ENCODE results near the gene XKR7.

The XKR7 gene

DNA sequence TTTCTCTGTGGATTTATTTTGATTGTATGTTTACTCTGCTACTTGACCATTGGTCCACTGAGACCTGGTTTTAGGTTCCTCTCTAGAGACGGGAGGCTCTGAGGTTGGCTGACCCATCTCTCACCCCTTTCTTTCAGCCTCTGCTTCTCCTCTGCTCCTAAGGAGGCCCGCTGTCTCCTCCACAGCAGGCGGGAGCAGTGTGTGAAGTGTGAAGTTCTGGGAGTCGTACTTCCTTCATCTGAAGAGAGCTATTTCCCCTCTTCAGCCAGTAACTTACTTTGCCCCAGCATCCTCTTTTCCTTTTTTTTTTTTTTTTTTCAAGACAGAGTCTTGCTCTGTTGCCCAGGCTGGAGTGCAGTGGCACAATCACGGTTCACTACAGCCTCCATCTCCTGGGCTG lies 37.2 kb upstream of the XKR7 start:
- TF ChIP-seq, protein P1, sequence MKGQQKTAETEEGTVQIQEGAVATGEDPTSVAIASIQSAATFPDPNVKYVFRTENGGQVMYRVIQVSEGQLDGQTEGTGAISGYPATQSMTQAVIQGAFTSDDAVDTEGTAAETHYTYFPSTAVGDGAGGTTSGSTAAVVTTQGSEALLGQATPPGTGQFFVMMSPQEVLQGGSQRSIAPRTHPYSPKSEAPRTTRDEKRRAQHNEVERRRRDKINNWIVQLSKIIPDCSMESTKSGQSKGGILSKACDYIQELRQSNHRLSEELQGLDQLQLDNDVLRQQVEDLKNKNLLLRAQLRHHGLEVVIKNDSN (IDR thresholded peaks at IDR 0.05), result no peak
- TF ChIP-seq EGR1 (IDR thresholded peaks at IDR 0.05) (no peak), TCF12 (IDR thresholded peaks at IDR 0.05; ENCODE audit: low read depth) (no peak), CREB1 (IDR thresholded peaks at IDR 0.05; ENCODE audit: low read depth) (no peak), YY1 (IDR thresholded peaks at IDR 0.05; ENCODE audit: low read depth) (no peak), FOXM1 (IDR thresholded peaks at IDR 0.05; ENCODE audit: borderline replicate concordance, low read depth) (no peak), TAF1 (IDR thresholded peaks at IDR 0.05; ENCODE audit: low read depth) (no peak), TEAD4 (IDR thresholded peaks at IDR 0.05) (no peak), RAD21 (IDR thresholded peaks at IDR 0.05; ENCODE audit: low read depth) (no peak), ZBTB7A (IDR thresholded peaks at IDR 0.05; ENCODE audit: low read depth) (no peak), CEBPB (IDR thresholded peaks at IDR 0.05) (no peak), EP300 (IDR thresholded peaks at IDR 0.05; ENCODE audit: borderline replicate concordance) (no peak)
- TF ChIP-seq, protein P2, sequence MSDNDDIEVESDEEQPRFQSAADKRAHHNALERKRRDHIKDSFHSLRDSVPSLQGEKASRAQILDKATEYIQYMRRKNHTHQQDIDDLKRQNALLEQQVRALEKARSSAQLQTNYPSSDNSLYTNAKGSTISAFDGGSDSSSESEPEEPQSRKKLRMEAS (IDR thresholded peaks at IDR 0.05), result no peak
- TF ChIP-seq, protein P3, sequence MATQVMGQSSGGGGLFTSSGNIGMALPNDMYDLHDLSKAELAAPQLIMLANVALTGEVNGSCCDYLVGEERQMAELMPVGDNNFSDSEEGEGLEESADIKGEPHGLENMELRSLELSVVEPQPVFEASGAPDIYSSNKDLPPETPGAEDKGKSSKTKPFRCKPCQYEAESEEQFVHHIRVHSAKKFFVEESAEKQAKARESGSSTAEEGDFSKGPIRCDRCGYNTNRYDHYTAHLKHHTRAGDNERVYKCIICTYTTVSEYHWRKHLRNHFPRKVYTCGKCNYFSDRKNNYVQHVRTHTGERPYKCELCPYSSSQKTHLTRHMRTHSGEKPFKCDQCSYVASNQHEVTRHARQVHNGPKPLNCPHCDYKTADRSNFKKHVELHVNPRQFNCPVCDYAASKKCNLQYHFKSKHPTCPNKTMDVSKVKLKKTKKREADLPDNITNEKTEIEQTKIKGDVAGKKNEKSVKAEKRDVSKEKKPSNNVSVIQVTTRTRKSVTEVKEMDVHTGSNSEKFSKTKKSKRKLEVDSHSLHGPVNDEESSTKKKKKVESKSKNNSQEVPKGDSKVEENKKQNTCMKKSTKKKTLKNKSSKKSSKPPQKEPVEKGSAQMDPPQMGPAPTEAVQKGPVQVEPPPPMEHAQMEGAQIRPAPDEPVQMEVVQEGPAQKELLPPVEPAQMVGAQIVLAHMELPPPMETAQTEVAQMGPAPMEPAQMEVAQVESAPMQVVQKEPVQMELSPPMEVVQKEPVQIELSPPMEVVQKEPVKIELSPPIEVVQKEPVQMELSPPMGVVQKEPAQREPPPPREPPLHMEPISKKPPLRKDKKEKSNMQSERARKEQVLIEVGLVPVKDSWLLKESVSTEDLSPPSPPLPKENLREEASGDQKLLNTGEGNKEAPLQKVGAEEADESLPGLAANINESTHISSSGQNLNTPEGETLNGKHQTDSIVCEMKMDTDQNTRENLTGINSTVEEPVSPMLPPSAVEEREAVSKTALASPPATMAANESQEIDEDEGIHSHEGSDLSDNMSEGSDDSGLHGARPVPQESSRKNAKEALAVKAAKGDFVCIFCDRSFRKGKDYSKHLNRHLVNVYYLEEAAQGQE (IDR thresholded peaks at IDR 0.05; ENCODE audit: low read depth), result no peak

DNA sequence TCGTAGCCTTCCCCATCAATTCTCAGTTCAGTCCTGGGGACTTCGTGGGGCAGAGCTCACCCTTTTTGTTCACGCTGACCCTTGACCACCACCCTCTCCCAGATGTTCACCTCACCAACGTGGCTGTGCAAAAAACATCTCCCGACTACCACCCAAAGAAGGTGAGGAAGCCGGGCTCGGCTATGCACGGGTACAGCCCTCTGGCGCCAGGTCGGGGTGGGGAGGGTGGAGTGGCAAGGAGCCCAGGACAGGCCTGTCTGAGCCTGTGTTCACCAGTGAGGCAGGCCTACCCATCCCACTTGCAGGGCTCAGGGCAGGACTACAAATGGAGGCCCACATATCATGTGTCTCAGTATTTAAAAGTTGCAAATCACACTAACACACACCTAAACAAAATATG lies 34.3 kb upstream of the XKR7 start:
- no peak for TF ChIP-seq TAF1 (IDR thresholded peaks at IDR 0.05; ENCODE audit: low read depth)
- TF ChIP-seq, protein P2 (IDR thresholded peaks at IDR 0.05), result no peak
- TF ChIP-seq CEBPB (IDR thresholded peaks at IDR 0.05), result no peak
- TF ChIP-seq, protein P3 (IDR thresholded peaks at IDR 0.05; ENCODE audit: low read depth), result no peak
- TF ChIP-seq EGR1 (IDR thresholded peaks at IDR 0.05), result no peak
- no peak for TF ChIP-seq ZBTB7A (IDR thresholded peaks at IDR 0.05; ENCODE audit: low read depth)
- TF ChIP-seq FOXM1 (IDR thresholded peaks at IDR 0.05; ENCODE audit: borderline replicate concordance, low read depth), result no peak
- TF ChIP-seq CREB1 (IDR thresholded peaks at IDR 0.05; ENCODE audit: low read depth), result no peak
- no peak for TF ChIP-seq NFIC (IDR thresholded peaks at IDR 0.05)
- TF ChIP-seq, protein P1 (IDR thresholded peaks at IDR 0.05), result no peak
- no peak for TF ChIP-seq TCF12 (IDR thresholded peaks at IDR 0.05; ENCODE audit: low read depth)
- no peak for TF ChIP-seq TEAD4 (IDR thresholded peaks at IDR 0.05)
- no peak for TF ChIP-seq YY1 (IDR thresholded peaks at IDR 0.05; ENCODE audit: low read depth)
- no peak for TF ChIP-seq RAD21 (IDR thresholded peaks at IDR 0.05; ENCODE audit: low read depth)
- TF ChIP-seq EP300 (IDR thresholded peaks at IDR 0.05; ENCODE audit: borderline replicate concordance), result no peak

DNA sequence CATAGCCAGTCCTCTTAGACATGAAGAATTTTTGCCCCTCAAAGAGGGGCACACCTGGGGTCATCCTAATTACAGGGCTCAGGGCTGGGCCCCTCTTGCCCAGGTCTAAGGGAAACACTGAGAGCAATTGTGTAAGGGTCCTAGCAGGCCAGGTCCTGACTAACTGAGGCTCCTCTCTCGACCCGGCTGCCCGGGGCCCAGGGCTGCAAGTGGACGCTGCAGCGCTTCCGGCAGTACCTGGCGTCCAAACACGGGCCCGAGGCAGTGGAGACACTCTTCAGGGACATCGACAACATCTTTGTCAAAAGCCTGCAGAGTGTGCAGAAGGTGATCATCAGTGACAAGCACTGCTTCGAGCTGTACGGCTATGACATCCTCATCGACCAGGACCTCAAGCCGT lies 33.5 kb upstream of the XKR7 start:
- TF ChIP-seq, protein P2 (IDR thresholded peaks at IDR 0.05), result no peak
- TF ChIP-seq, protein P3 (IDR thresholded peaks at IDR 0.05; ENCODE audit: low read depth), result no peak
- TF ChIP-seq ZBTB7A (IDR thresholded peaks at IDR 0.05; ENCODE audit: low read depth), result no peak
- TF ChIP-seq TAF1 (IDR thresholded peaks at IDR 0.05; ENCODE audit: low read depth), result no peak
- TF ChIP-seq FOXM1 (IDR thresholded peaks at IDR 0.05; ENCODE audit: borderline replicate concordance, low read depth), result no peak
- TF ChIP-seq, protein P1 (IDR thresholded peaks at IDR 0.05), result no peak
- TF ChIP-seq EP300 (IDR thresholded peaks at IDR 0.05; ENCODE audit: borderline replicate concordance), result no peak
- TF ChIP-seq EGR1 (IDR thresholded peaks at IDR 0.05), result no peak
- TF ChIP-seq YY1 (IDR thresholded peaks at IDR 0.05; ENCODE audit: low read depth), result no peak
- TF ChIP-seq TCF12 (IDR thresholded peaks at IDR 0.05; ENCODE audit: low read depth), result no peak
- TF ChIP-seq CEBPB (IDR thresholded peaks at IDR 0.05), result no peak
- TF ChIP-seq NFIC (IDR thresholded peaks at IDR 0.05), result no peak
- TF ChIP-seq RAD21 (IDR thresholded peaks at IDR 0.05; ENCODE audit: low read depth), result no peak
- no peak for TF ChIP-seq CREB1 (IDR thresholded peaks at IDR 0.05; ENCODE audit: low read depth)
